GM21360 (cell line): ENCODE results near the gene TTC7B.

Experiments used
- ATAC-seq: cut with Tn5 transposase; IDR thresholded peaks from one replicate; pipeline ENCODE4 v1.9.1; 2021; ENCODE audit warnings: mild to moderate bottlenecking, moderate library complexity; ENCODE audit not compliant: unreplicated experiment

Gene TTC7B

DNA sequence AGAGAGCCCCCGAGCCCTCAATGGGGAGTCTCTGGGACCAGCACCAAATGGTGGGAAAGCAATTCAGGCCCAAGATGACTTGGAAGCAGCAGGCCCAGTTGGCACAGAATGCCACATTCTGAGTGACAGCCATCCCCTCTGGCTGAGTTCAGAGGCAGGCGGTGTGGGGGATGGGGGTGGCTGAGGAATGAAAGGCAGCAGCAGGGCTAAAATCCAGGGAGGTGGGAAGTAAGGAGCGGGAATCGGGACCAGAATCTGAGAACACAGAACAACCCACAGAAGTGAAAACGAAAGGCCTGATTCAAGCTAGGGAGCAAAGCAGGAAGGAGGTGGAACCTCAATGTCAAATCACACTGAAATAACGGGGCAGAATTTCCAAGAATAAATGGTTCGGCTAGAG is 248.2 kb downstream of the TTC7B start:
- no peak for ATAC-seq

DNA sequence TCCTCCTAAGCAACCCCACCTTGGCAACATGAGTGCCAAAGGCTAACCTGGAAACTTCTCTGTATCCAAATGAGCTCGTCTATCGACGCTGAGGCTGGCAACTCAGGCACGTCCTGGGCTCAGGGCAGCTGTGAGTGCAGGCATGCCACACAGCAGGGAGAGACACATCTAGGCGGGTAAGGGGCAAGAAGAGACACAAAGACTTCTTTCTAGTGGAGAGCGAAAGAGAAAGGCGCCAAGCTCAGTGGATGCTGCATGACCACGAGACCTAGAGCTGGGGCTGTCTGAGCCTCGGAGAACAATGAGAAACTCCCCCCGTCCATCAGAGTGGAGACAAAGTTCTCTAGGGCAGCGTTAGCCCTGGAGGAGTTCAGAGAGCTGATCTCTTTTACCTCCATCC is 249.0 kb downstream of the TTC7B start:
- ATAC-seq, result no peak

GRCh38 chr14:90566481-90566880 is 249.7 kb downstream of the TTC7B start:
- ATAC-seq, result no peak

- ATAC-seq, result no peak
Observed at GRCh38 chr14:90564496-90564895, 251.7 kb downstream of the TTC7B start.

- ATAC-seq, result no peak
Observed at GRCh38 chr14:90562652-90563051, 253.6 kb downstream of the TTC7B start.

- no peak for ATAC-seq
Observed at GRCh38 chr14:90561920-90562319, 254.3 kb downstream of the TTC7B start.

DNA sequence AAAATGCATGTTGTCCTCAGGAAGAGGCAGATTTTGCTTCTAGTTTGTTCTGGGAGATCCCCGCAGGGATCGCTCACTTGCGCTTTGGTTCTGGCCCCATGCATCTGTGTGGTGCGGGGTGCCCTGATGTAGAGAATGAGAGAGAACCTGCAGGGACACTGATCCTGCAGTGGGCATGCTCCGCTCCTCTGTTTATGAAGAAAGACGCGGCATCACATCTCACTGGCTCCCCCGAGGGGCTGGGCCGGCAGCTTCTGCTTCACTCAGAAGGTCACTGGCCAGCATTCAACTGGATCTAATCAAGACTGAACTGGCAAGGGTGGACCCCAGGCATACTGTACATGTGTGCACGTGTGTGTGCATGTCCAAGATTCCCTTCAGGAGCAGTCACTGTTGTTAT is 255.2 kb downstream of the TTC7B start:
- ATAC-seq, result no peak

DNA sequence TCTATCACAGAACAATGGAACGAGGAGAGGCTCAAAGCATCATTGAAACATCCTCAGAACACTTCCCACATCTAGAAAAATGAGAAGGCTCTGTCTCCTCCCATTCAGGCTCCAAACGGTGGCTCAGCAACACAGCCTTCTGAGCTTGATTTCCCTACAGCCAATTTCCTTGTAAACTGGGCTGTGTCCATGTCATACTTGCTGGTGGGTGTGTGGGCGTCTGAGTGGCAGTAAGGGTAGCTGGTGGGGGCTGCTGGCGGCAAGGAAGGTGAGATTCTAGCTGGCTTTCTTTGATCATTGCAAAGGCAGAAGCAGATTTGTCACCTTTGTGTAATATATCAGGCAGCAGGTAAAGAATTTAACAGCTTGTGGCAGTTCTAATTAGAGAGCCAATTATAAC is 255.7 kb downstream of the TTC7B start:
- ATAC-seq, result no peak

DNA sequence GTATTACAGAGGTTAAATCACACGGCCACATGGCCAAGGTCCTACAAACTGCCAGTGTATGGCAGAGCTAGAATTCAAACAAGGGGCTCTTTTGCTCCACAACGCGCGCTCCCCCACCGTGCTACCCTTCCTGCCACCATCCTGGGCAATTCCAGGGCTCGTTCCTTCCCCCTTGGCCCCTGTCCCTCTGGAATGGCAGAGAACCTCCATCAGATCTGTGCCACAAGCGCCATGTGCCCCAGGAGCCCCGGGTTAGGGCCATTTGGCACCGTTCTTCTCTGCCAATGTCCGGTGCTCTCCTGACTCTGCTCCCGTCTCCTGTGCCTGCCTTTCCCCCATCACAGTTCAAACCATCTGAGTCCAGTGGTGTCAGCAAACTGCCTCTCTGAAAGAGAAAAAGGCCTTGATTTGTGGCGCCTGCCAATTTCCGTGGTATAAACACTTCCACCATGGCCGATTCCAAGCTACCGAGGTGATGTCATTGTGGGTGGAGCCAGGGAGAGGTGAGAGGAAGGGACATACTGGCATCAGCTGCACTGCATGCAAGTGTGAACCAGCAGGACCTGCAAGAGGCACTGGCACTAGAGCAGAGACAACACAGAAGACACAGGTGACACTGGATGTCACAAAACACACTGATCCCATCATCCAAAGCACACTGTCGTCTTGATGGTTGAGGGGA is 256.3 kb downstream of the TTC7B start:
- ATAC-seq, result no peak

GRCh38 chr14:90558983-90559590 is 257.1 kb downstream of the TTC7B start:
- ATAC-seq, result no peak

DNA sequence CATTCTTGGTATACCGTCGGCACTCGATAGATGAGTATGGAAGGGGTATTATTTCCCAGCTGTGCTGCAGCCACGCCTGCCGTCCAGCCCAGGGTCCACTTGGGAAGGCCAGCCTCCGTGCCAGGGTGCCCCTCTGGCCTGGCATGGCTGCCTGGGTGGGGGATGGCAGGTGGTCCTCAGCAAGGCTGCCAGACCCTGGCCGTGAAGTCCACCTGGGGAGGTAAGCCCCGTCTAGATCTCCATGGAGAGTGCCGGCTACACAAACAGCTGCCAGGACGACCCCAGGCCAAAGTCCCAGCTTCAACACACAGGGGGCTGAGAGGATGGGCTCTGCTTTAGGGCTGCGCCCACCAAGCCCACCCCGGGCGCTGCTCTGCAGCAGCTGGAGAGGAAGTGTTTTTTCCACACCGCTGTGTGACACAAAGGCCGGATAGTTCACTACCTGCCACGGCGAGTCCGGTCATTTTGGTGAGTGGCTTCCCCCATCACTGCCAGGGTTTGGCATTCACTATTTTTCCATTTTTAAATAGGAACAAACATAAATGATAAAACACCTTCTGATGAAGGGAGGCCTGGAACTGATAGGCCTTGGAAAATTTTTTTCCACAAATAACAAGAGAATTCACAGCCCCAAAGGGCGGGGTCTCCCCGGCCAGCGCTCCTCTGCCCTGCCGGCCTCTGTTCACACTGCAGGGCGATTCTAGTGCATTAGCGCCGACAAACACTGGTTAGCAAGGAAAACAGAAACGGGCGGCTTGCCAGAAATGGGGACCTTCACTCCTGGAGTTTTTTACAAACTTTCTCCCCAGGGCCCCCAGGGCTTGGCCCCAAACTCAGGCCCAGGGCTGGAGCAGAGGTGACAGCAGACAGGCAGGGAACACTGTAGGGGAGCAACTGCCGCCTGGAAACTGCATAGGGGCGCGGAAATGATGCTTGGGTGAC is 257.9 kb downstream of the TTC7B start:
- no peak for ATAC-seq

GRCh38 chr14:90557516-90557915 is 258.7 kb downstream of the TTC7B start:
- no peak for ATAC-seq

GRCh38 chr14:90556666-90557450 is 259.4 kb downstream of the TTC7B start:
- ATAC-seq, result no peak

- no peak for ATAC-seq
Observed at GRCh38 chr14:90556012-90556477, 260.2 kb downstream of the TTC7B start.

- no peak for ATAC-seq
Observed at GRCh38 chr14:90555126-90556011, 260.9 kb downstream of the TTC7B start.

- ATAC-seq, result no peak
Observed at GRCh38 chr14:90554341-90554740, 261.9 kb downstream of the TTC7B start.

- ATAC-seq, result no peak
Observed at GRCh38 chr14:90553921-90554336, 262.3 kb downstream of the TTC7B start.

- ATAC-seq, result no peak
Observed at GRCh38 chr14:90553298-90553920, 262.8 kb downstream of the TTC7B start.
